ENCODE measurements around the gene ZNF700.
"Not testable (repeated sequence)": the region's sequence is repeated elsewhere in the genome, so short reads cannot be mapped to it uniquely, and the experiment has no call there.

ZNF700 gene

GRCh38 chr19:11938383-11938782 is 13.5 kb downstream of the ZNF700 start:
- DNase-seq: not testable (repeated sequence)

DNA sequence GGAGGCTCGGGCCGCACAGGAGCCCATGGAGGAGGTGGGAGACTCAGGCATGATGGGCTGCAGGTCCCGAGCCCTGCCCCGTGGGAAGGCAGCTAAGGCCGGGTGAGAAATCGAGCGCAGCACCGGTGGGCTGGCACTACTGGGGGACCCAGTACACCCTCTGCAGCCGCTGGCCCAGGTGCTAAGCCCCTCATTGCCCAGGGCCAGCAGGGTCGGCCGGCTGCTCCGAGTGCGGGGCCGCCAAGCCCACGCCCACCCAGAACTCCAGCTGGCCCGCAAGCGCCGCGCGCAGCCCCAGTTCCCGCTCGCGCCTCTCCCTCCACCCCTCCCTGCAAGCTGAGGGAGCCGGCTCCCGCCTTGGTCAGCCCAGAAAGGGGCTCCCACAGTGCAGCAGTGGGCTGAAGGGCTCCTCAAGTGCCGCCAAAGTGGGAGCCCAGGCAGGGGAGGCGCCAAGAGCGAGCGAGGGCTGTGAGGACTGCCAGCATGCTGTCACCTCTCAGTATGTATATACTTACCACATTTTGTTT is 16.5 kb downstream of the ZNF700 start:
- DNase-seq: not testable (repeated sequence)

DNA sequence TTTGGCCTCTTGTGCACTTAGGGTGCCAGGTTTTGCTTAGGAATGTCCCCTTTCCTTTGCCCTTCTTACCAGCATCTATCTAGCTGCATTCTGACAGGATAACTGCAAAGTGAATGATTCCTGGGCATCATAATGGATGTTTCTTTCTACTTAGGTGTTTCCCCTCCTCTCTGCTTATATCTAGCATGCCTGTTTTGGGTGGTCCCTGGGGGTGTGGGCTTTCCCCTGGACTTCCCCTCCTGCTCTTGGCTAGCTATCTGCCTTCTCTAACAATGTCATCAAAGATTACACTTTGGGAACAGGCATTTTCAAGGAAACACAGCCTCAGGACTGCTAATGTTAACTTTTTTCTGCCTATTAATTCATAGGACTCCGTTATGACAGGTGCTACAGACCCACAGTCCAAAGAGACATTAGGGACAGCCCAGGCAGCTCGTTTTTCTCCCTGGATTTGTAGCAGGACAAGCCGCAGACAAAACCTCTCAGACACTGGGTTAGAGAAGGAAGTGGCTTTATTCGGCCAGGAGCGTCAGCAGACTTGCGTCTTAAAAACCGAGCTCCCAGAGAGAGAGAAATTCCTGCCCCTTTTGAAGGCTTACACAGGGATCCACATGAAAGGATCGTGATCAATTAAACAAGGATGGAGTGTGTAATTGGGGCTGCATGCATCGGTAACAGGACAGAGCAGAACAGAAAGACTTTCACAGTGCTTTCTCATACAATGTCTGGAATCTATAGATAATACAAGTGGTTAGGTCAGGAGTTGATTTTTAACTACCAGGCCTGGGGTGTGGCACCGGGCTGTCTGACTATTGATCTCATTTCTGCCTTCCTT is 17.3 kb downstream of the ZNF700 start:
- no peak for DNase-seq

- no peak for DNase-seq
Observed at GRCh38 chr19:11942843-11943108, 17.9 kb downstream of the ZNF700 start.

DNA sequence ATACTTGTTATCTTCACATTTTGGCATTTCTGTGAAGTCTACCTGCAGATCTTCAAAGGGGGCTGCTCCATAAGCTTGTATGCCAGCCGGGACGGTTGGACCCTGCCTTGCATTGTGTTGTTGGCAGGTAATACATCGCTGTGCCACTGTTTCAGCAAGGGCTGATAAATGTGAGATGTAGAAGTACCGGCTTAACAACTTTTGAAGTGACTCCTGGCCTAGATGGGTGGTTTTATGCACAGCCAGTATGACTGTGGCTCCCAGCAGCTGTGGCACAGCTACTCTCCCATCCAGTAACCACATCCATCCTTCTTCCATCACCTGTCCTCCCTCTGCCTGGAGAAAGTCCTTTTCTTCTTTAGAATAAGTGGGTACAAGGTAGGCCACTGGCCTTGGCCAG is 19.7 kb downstream of the ZNF700 start:
- DNase-seq: no peak

- no peak for DNase-seq
Observed at GRCh38 chr19:11948646-11949045, 23.7 kb downstream of the ZNF700 start.

GRCh38 chr19:11949201-11949600 is 24.3 kb downstream of the ZNF700 start:
- DNase-seq: no peak

DNA sequence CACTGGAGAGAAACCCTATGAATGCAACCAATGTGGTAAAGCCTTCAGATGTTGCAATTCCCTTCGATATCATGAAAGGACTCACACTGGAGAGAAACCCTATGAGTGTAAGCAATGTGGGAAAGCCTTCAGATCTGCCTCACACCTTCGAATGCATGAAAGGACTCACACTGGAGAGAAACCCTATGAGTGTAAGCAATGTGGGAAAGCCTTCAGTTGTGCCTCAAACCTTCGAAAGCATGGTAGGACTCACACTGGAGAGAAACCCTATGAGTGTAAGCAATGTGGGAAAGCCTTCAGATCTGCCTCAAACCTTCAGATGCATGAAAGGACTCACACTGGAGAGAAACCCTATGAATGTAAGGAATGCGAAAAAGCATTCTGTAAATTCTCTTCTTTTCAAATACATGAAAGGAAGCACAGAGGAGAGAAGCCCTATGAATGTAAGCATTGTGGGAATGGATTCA is 24.7 kb downstream of the ZNF700 start:
- DNase-seq: not testable (repeated sequence)

DNA sequence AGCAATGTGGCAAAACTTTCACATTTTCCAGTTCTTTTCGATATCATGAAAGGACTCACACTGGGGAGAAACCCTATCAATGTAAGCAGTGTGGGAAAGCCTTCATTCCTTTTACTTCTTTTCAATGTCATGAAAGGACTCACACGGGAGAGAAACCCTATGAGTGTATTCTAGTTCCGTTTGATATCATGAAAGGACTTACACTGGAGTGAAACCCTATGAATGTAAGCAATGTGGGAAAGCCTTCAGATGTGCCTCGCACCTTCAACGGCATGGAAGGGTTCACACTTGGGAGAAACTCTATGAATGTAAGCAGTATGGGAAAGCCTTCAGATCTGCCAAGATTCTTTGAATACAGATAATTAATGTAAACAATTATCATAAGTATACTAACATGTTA is 25.4 kb downstream of the ZNF700 start:
- no peak for DNase-seq

GRCh38 chr19:11963566-11964355 is 38.9 kb downstream of the ZNF700 start:
- DNase-seq: peak in 49 of 51 donors; percentile 5 to 83 (median 51)

GRCh38 chr19:11964496-11964857 is 39.6 kb downstream of the ZNF700 start:
- DNase-seq: peak in 19 of 51 donors; percentile 17 to 75 (median 51)

DNA sequence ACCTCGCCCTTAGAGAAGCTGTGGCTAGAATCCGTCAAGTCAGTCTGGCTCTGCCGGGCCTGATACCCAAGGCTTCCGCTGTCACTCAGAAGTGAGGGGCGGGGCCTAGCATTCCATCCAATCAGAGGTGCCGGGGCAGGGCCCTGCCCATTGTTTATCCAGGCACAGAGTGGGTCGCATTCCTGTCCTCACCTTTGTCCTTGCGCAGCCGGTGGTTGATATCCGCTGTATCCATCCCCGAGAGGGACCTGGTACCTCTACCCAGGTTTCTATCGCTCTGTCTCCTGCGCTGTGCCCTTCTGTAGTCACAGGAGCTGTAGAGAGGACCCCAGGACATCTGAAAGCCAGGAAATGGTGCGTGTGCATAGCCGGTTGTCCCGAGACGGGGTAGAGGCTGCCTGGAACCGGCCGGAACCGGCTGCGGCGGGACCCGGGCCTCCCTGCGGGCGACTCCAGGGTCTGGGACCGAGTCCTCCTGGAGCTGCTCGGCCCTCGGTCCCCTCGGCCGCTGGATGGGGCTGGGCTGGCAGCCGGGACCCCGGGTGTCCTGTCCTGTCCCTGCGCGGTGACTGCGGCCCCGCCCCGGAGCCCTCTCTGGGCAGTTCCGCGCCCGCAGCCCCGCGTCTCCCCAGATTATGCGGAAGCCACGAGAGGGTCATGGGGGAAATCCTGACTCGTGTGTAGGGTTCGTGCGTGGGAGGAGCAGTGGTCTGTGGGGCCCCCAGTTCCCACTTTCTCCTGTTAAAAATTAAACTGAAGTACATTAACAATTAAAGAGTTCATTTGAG is 40.1 kb downstream of the ZNF700 start, which contains the start of gene ZNF763:
TSS of gene ZNF763 (plus strand) at position 183 of the 788 bp plus-strand sequence. CDS start at position 352, 169 bp downstream.
- peak; percentile 49 to 95 (median 84) for DNase-seq

DNA sequence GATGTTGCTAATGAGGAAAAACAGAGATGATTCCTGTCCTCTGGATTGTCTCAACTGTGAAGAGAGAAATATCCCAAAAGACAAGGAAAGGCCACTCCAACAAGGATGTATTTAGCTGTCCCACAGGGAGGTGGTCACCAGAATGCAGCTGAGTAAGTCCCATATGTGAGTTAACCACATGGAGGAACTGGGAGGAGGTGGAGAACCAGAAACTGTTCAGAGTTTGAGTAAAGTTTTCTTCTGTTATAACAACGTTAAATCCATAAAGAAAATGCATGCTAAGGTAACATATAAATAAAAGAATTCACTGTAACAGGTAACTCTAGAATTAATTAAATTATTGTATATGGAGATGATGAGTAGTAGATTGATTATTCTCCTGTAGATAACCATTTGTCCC is 45.3 kb downstream of the ZNF700 start:
- no peak for DNase-seq

DNA sequence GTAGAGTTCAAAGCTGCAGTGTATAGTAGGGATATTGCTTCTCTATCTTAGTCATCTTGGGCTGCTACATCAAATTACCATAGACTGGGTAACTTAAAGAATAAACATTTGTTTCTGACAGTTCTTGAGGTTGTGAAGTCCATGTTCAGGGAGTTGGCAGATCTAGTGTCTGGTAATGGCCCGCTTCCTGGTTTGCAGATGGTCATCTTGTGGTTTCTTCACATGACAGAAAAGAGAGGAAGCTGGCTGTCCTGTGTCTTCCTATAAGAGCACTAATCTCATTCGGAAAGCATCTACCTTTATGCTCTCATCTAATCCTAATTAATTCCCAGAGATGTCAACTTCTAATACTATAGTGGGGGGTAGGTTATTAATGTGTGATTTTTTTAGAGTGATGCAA is 46.1 kb downstream of the ZNF700 start:
- peak in 1 of 51 donors; percentile 1 for DNase-seq

GRCh38 chr19:11973019-11973810 is 48.3 kb downstream of the ZNF700 start:
- no peak for DNase-seq

GRCh38 chr19:11978492-11979100 is 53.7 kb downstream of the ZNF700 start:
- DNase-seq: no peak

DNA sequence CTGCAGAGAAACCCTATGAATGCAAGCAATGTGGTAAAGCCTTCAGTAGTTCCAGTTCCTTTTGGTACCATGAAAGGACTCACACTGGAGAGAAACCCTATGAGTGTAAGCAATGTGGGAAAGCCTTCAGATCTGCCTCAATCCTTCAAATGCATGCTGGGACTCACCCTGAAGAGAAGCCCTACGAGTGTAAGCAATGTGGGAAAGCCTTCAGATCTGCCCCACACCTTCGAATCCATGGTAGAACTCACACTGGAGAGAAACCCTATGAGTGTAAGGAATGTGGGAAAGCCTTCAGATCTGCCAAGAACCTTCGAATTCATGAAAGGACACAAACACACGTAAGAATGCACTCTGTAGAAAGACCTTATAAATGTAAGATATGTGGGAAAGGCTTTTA is 54.6 kb downstream of the ZNF700 start:
- DNase-seq: no peak

GRCh38 chr19:11982526-11982925 is 57.6 kb downstream of the ZNF700 start:
- DNase-seq: peak in 1 of 51 donors; percentile 1

DNA sequence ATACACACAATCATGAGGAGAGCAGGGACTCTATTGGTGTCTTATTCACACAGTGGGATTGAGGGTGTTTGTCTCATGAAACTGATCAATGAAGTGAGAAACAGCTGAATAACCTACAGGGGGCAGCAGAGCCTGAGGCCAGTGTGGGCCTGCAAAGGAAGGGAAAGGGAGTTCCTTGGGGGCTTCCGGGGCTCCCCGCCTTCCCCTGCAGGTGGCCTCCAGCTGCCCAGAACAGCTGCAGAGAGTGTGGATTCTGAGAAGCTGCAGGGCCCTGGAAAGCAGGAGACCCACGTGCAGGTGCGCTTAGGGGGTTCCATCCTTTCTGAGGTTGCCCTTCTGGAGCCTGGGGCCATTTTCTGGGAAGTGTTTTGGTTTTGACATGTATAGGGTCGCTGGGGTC is 60.1 kb downstream of the ZNF700 start:
- DNase-seq: no peak

GRCh38 chr19:11986754-11987153 is 61.8 kb downstream of the ZNF700 start:
- no peak for DNase-seq

Data from hypothalamus (tissue), 51 donors.